ENCODE measurements around the gene FAM120B. TPM values are rescaled to one million over a fixed set of nuclear protein-coding genes. Genes with fewer than 3 reads are reported as not detected.

FAM120B gene
- total and polyA plus RNA-seq, 2 experiments from 2014 or later, result 7.2 to 16.7 TPM

GRCh38 chr6:170405311-170405975 is 98.9 kb downstream of the FAM120B start (continued):
- TF ChIP-seq, protein P1, sequence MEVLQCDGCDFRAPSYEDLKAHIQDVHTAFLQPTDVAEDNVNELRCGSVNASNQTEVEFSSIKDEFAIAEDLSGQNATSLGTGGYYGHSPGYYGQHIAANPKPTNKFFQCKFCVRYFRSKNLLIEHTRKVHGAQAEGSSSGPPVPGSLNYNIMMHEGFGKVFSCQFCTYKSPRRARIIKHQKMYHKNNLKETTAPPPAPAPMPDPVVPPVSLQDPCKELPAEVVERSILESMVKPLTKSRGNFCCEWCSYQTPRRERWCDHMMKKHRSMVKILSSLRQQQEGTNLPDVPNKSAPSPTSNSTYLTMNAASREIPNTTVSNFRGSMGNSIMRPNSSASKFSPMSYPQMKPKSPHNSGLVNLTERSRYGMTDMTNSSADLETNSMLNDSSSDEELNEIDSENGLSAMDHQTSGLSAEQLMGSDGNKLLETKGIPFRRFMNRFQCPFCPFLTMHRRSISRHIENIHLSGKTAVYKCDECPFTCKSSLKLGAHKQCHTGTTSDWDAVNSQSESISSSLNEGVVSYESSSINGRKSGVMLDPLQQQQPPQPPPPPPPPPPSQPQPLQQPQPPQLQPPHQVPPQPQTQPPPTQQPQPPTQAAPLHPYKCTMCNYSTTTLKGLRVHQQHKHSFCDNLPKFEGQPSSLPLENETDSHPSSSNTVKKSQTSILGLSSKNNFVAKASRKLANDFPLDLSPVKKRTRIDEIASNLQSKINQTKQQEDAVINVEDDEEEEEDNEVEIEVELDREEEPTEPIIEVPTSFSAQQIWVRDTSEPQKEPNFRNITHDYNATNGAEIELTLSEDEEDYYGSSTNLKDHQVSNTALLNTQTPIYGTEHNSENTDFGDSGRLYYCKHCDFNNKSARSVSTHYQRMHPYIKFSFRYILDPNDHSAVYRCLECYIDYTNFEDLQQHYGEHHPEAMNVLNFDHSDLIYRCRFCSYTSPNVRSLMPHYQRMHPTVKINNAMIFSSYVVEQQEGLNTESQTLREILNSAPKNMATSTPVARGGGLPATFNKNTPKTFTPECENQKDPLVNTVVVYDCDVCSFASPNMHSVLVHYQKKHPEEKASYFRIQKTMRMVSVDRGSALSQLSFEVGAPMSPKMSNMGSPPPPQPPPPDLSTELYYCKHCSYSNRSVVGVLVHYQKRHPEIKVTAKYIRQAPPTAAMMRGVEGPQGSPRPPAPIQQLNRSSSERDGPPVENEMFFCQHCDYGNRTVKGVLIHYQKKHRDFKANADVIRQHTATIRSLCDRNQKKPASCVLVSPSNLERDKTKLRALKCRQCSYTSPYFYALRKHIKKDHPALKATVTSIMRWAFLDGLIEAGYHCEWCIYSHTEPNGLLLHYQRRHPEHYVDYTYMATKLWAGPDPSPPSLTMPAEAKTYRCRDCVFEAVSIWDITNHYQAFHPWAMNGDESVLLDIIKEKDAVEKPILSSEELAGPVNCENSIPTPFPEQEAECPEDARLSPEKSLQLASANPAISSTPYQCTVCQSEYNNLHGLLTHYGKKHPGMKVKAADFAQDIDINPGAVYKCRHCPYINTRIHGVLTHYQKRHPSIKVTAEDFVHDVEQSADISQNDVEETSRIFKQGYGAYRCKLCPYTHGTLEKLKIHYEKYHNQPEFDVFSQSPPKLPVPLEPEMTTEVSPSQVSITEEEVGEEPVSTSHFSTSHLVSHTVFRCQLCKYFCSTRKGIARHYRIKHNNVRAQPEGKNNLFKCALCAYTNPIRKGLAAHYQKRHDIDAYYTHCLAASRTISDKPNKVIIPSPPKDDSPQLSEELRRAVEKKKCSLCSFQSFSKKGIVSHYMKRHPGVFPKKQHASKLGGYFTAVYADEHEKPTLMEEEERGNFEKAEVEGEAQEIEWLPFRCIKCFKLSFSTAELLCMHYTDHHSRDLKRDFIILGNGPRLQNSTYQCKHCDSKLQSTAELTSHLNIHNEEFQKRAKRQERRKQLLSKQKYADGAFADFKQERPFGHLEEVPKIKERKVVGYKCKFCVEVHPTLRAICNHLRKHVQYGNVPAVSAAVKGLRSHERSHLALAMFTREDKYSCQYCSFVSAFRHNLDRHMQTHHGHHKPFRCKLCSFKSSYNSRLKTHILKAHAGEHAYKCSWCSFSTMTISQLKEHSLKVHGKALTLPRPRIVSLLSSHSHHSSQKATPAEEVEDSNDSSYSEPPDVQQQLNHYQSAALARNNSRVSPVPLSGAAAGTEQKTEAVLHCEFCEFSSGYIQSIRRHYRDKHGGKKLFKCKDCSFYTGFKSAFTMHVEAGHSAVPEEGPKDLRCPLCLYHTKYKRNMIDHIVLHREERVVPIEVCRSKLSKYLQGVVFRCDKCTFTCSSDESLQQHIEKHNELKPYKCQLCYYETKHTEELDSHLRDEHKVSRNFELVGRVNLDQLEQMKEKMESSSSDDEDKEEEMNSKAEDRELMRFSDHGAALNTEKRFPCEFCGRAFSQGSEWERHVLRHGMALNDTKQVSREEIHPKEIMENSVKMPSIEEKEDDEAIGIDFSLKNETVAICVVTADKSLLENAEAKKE (CRISPR knock-in tag; IDR thresholded peaks at IDR 0.05), result no peak
- TF ChIP-seq EZH2 (IDR thresholded peaks at IDR 0.05; ENCODE audit: low read depth, unreplicated experiment), result no peak

DNA sequence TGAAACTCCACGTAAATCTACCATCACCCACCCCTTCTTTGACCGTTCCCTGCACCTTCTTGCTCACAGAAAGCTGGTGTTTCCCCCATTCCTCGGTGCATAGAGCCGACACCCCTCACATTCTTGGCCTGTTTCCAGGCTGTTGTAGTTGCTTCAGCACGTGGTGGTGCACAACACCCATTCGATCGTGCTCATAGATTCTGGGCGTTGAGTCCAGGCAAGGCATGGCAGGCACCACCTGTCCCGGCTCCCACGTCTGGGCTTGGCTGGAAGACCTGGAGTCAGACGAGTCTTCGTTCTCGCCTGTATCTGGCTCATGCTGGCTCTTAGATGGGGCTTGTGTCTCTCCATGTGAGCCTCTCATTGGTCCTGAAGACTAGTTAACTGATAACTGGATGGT is 100.6 kb downstream of the FAM120B start:
- Histone ChIP-seq H3K9me2 (ENCODE audit: insufficient read depth) (0 out of 2 replicates have a peak, but pooled peaks cover 3% of the 10 kb centered on the region), H3K4me3 (no peak overlapping the region), H3K4me1 (ENCODE audit: insufficient read depth) (peaks cover 16% of the 10 kb centered on the region), H3K79me2 (replicated peaks; ENCODE audit: insufficient read depth) (no peaks in the 10 kb centered on the region), H3K27me3 (ENCODE audit: insufficient read depth) (no peaks in the 10 kb centered on the region), H2AFZ (no peak overlapping the region), H3K27ac (ENCODE audit: low read depth) (no peak overlapping the region), H3K36me3 (ENCODE audit: insufficient read depth) (no peaks in the 10 kb centered on the region), H4K20me1 (replicated peaks; ENCODE audit: insufficient read depth) (0 out of 2 replicates have a peak, but pooled peaks cover 5% of the 10 kb centered on the region), H3K4me2 (no peak overlapping the region), H3F3A (replicated peaks; ENCODE audit: low read depth) (no peaks in the 10 kb centered on the region)
- peaks cover 20% of the 10 kb centered on the region; the same call in 2 of the 3 replicates for H3K36me3 Mint-ChIP-seq (ENCODE audit: low read depth)
- no peak overlapping the region for H3K27ac Mint-ChIP-seq
- no peaks in the 10 kb centered on the region; the same call in 2 of the 3 replicates for H3K9me3 Mint-ChIP-seq
- H3K4me1 Mint-ChIP-seq, result peaks cover 31% of the 10 kb centered on the region
- H3K27me3 Mint-ChIP-seq (ENCODE audit: insufficient read depth, low read depth, poor library complexity), result peaks cover 13% of the 10 kb centered on the region
- no peak for ATAC-seq
- no peak overlapping the region for H3K4me3 Mint-ChIP-seq
- TF ChIP-seq ZNF114 (CRISPR knock-in tag; IDR thresholded peaks at IDR 0.05) (no peak), EZH2 (IDR thresholded peaks at IDR 0.05; ENCODE audit: low read depth, unreplicated experiment) (no peak), JUNB (IDR thresholded peaks at IDR 0.05; ENCODE audit: unreplicated experiment) (no peak)
- no peak for DNase-seq (ENCODE audit: low spot score)

All from GM23338 (cell line).